GM18526 (cell line): ENCODE results near the gene CD1B.

Experiments used
- POLR2A ChIP-seq: IDR thresholded peaks from 3 replicates; pipeline ENCODE4 v1.6.1; 2011; ENCODE audit not compliant: insufficient read length; ENCODE audit errors: extremely low read depth

Gene CD1B

GRCh38 chr1:158331481-158332150 is at the start of gene CD1B:
TSS of gene CD1B (minus strand) at chr1:158331531. CDS start at chr1:158331423, 108 bp downstream.
- no peak for TF ChIP-seq POLR2A

GRCh38 chr1:158374860-158375259 is 43.5 kb upstream of the CD1B start:
- no peak for TF ChIP-seq POLR2A

- TF ChIP-seq POLR2A: no peak
Observed at GRCh38 chr1:158371188-158371953, 40.0 kb upstream of the CD1B start.

GRCh38 chr1:158366783-158367182 is 35.5 kb upstream of the CD1B start:
- no peak for TF ChIP-seq POLR2A

- TF ChIP-seq POLR2A: no peak
Observed at GRCh38 chr1:158362941-158363340, 31.6 kb upstream of the CD1B start.

- no peak for TF ChIP-seq POLR2A
Observed at GRCh38 chr1:158362482-158362881, 31.2 kb upstream of the CD1B start.

- TF ChIP-seq POLR2A: no peak
Observed at GRCh38 chr1:158357441-158357840, 26.1 kb upstream of the CD1B start.

- no peak for TF ChIP-seq POLR2A
Observed at GRCh38 chr1:158356616-158357015, 25.3 kb upstream of the CD1B start.

- no peak for TF ChIP-seq POLR2A
Observed at GRCh38 chr1:158355773-158356285, 24.5 kb upstream of the CD1B start.

GRCh38 chr1:158354255-158354654 is 22.9 kb upstream of the CD1B start:
- TF ChIP-seq POLR2A: no peak

- no peak for TF ChIP-seq POLR2A
Observed at GRCh38 chr1:158353303-158354075, 22.2 kb upstream of the CD1B start, which contains the start of gene CD1E. TSS of gene CD1E (plus strand) at chr1:158353894. CDS start at chr1:158353989, 95 bp downstream.

GRCh38 chr1:158335213-158335532 is 3.8 kb upstream of the CD1B start:
- no peak for TF ChIP-seq POLR2A

GRCh38 chr1:158334526-158335212 is 3.3 kb upstream of the CD1B start:
- no peak for TF ChIP-seq POLR2A

- TF ChIP-seq POLR2A: no peak
Observed at GRCh38 chr1:158333405-158334155, 2.2 kb upstream of the CD1B start.
